Thymus (tissue), 11 donors: ENCODE results near the gene TFDP2. TPM values are rescaled to one million over a fixed set of nuclear protein-coding genes. Genes with fewer than 3 reads are reported as not detected.
A peak's percentile ranks its signal among the peaks of the same experiment; 100 is the strongest.
"Not testable (repeated sequence)": the region's sequence is repeated elsewhere in the genome, so short reads cannot be mapped to it uniquely, and the experiment has no call there.

Experiments used
- DNase-seq, 9 donors: peaks; one replicate each; pipeline ENCODE4 v3.0.0-alpha.2; 2013; ENCODE audit warnings: low spot score in 9 of 9, low read depth in 6 of 9, missing footprints in 1 of 9
- H3K27ac ChIP-seq, 2 donors: one replicate each; pipeline ENCODE4 v1.5.1; 2013; ENCODE audit warnings: control low read depth in 1 of 2, low read depth in 1 of 2, low read length in 1 of 2, mild to moderate bottlenecking in 1 of 2, moderate library complexity in 1 of 2
- H3K27me3 ChIP-seq, 2 donors: one replicate each; pipeline ENCODE4 v1.5.1; 2013; ENCODE audit warnings: low read length in 1 of 2; ENCODE audit not compliant: control insufficient read depth in 2 of 2, insufficient read depth in 1 of 2
- H3K36me3 ChIP-seq, 2 donors: one replicate each; pipeline ENCODE4 v1.5.1; 2013; ENCODE audit warnings: low read length in 1 of 2, mild to moderate bottlenecking in 1 of 2, moderate library complexity in 1 of 2; ENCODE audit not compliant: control insufficient read depth in 2 of 2, insufficient read depth in 2 of 2
- H3K4me1 ChIP-seq, 2 donors: one replicate each; pipeline ENCODE4 v1.5.1; 2013; ENCODE audit warnings: low read length in 2 of 2; ENCODE audit not compliant: control insufficient read depth in 2 of 2, insufficient read depth in 2 of 2
- H3K4me3 ChIP-seq, 2 donors: one replicate each; pipeline ENCODE4 v1.5.1; 2013; ENCODE audit warnings: low read length in 2 of 2, control low read depth in 1 of 2, mild to moderate bottlenecking in 1 of 2
- H3K9me3 ChIP-seq, 2 donors: one replicate each; pipeline ENCODE4 v1.5.1; 2013; ENCODE audit warnings: low read length in 1 of 2, mild to moderate bottlenecking in 1 of 2; ENCODE audit not compliant: control insufficient read depth in 2 of 2, insufficient read depth in 1 of 2
- WGBS: extraction: QIAGEN DNeasy Blood & Tissue Kit; methylation state at CpG from one replicate; pipeline ENCODE4 v1.1.7; 2013; 5-methylcytosine and 5-hydroxymethylcytosine counted together
- polyA plus RNA-seq: library from polyadenylated mRNA; stranded (reverse); fragments of 200-250 nt; gene quantifications from one replicate; pipeline ENCODE4 v1.2.3, GENCODE V29; 2013
- total RNA-seq: library from RNA; stranded (reverse); fragments of 120-200 nt; gene quantifications from one replicate; pipeline ENCODE4 v1.2.4, GENCODE V29; 2013
- donor health status: healthy.

TFDP2 gene
- total and polyA plus RNA-seq, 2 donors = 29.1 to 230 TPM

GRCh38 chr3:141992512-141992911 is 156.8 kb downstream of the TFDP2 start:
- DNase-seq = peak in 2 of 9 donors; percentile 18 to 35
- peak overlapping the region in 1 of 2 donors; percentile 64 for H3K27ac ChIP-seq
- peaks cover 25 to 69% of the 10 kb centered on the region in 2 donors for H3K36me3 ChIP-seq
- no peaks in the 10 kb centered on the region for H3K27me3 ChIP-seq
- no peak overlapping the region for H3K4me3 ChIP-seq
- no peaks in the 10 kb centered on the region for H3K9me3 ChIP-seq
- no peaks in the 10 kb centered on the region for H3K4me1 ChIP-seq
- 81% methylated on average over 2 of the region's 2 CpGs for WGBS

- H3K27ac ChIP-seq = no peak overlapping the region
- no peaks in the 10 kb centered on the region for H3K4me1 ChIP-seq
- no peak for DNase-seq
- H3K9me3 ChIP-seq = no peaks in the 10 kb centered on the region
- no peak overlapping the region for H3K4me3 ChIP-seq
- 89% methylated on average over 2 of the region's 2 CpGs for WGBS
- peaks cover 26 to 80% of the 10 kb centered on the region in 2 donors for H3K36me3 ChIP-seq
- no peaks in the 10 kb centered on the region for H3K27me3 ChIP-seq
Measured at GRCh38 chr3:141986548-141987107, 162.7 kb downstream of the TFDP2 start.

GRCh38 chr3:141981084-141981483 is 168.3 kb downstream of the TFDP2 start:
- WGBS = 99% methylated on average over 3 of the region's 3 CpGs
- H3K27me3 ChIP-seq = no peaks in the 10 kb centered on the region

GRCh38 chr3:141979050-141979671 is 170.2 kb downstream of the TFDP2 start:
- Histone ChIP-seq H3K9me3 (no peaks in the 10 kb centered on the region), H3K27ac (no peak overlapping the region), H3K4me3 (no peak overlapping the region), H3K4me1 (no peaks in the 10 kb centered on the region), H3K36me3 (peaks cover 13 to 74% of the 10 kb centered on the region in 2 donors), H3K27me3 (no peaks in the 10 kb centered on the region)
- 99% methylated on average over 5 of the region's 5 CpGs for WGBS
- DNase-seq = no peak

More at GRCh38 chr3:141981084-141981483, 168.3 kb downstream of the TFDP2 start:
- no peak overlapping the region for H3K4me3 ChIP-seq
- DNase-seq = no peak
- no peaks in the 10 kb centered on the region for H3K9me3 ChIP-seq
- peaks cover 13 to 71% of the 10 kb centered on the region in 2 donors for H3K36me3 ChIP-seq
- no peaks in the 10 kb centered on the region for H3K4me1 ChIP-seq
- no peak overlapping the region for H3K27ac ChIP-seq

GRCh38 chr3:141974777-141975176 is 174.6 kb downstream of the TFDP2 start:
- peaks cover 30 to 83% of the 10 kb centered on the region in 2 donors for H3K36me3 ChIP-seq
- 98% methylated on average over 8 of the region's 8 CpGs for WGBS
- not testable (repeated sequence) for H3K9me3 ChIP-seq, DNase-seq, H3K27ac ChIP-seq, H3K27me3 ChIP-seq, H3K4me1 ChIP-seq, H3K4me3 ChIP-seq

GRCh38 chr3:141972399-141972798 is 176.9 kb downstream of the TFDP2 start:
- H3K36me3 ChIP-seq = peaks cover 38 to 81% of the 10 kb centered on the region in 2 donors
- no peak overlapping the region for H3K4me3 ChIP-seq
- 98% methylated on average over 2 of the region's 2 CpGs for WGBS
- DNase-seq = no peak
- H3K27me3 ChIP-seq = no peaks in the 10 kb centered on the region
- no peaks in the 10 kb centered on the region for H3K4me1 ChIP-seq
- no peak overlapping the region for H3K27ac ChIP-seq
- H3K9me3 ChIP-seq = no peaks in the 10 kb centered on the region

GRCh38 chr3:141971571-141971970 is 177.8 kb downstream of the TFDP2 start:
- no peak overlapping the region for H3K4me3 ChIP-seq
- no peaks in the 10 kb centered on the region for H3K4me1 ChIP-seq
- 94% methylated on average over 1 of the region's 1 CpG for WGBS
- no peak for DNase-seq
- no peaks in the 10 kb centered on the region for H3K9me3 ChIP-seq
- H3K27me3 ChIP-seq = no peaks in the 10 kb centered on the region
- H3K27ac ChIP-seq = no peak overlapping the region
- peaks cover 38 to 83% of the 10 kb centered on the region in 2 donors for H3K36me3 ChIP-seq

GRCh38 chr3:141969711-141970110 is 179.6 kb downstream of the TFDP2 start:
- H3K27me3 ChIP-seq = no peaks in the 10 kb centered on the region
- H3K4me1 ChIP-seq = no peaks in the 10 kb centered on the region
- no peaks in the 10 kb centered on the region for H3K9me3 ChIP-seq
- no peak for DNase-seq
- no peak overlapping the region for H3K27ac ChIP-seq
- peaks cover 37 to 81% of the 10 kb centered on the region in 2 donors for H3K36me3 ChIP-seq
- H3K4me3 ChIP-seq = no peak overlapping the region
- WGBS = 95% methylated on average over 6 of the region's 6 CpGs

- no peak overlapping the region for H3K27ac ChIP-seq
- no peaks in the 10 kb centered on the region for H3K9me3 ChIP-seq
- no peaks in the 10 kb centered on the region for H3K4me1 ChIP-seq
- no peaks in the 10 kb centered on the region for H3K27me3 ChIP-seq
- 94% methylated on average over 1 of the region's 1 CpG for WGBS
- DNase-seq = no peak
- H3K4me3 ChIP-seq = no peak overlapping the region
- peaks cover 43 to 84% of the 10 kb centered on the region in 2 donors for H3K36me3 ChIP-seq
Measured at GRCh38 chr3:141965471-141965870, 183.9 kb downstream of the TFDP2 start.
